ENCODE results near the gene UNC79.

UNC79 gene

GRCh38 chr14:93727917-93728650 lies 297.3 kb downstream of the UNC79 start:
- no peak for TF ChIP-seq CTCF (IDR thresholded peaks at IDR 0.05; ENCODE audit: extremely low read depth, missing control alignments)
- no peak for DNase-seq (ENCODE audit: low spot score)

GRCh38 chr14:93728651-93729016 lies 297.9 kb downstream of the UNC79 start:
- no peak for TF ChIP-seq CTCF (IDR thresholded peaks at IDR 0.05; ENCODE audit: extremely low read depth, missing control alignments)
- no peak for DNase-seq (ENCODE audit: low spot score)

GRCh38 chr14:93729993-93730392 lies 299.3 kb downstream of the UNC79 start:
- TF ChIP-seq CTCF (IDR thresholded peaks at IDR 0.05; ENCODE audit: extremely low read depth, missing control alignments): no peak
- DNase-seq (ENCODE audit: low spot score): no peak

- DNase-seq (ENCODE audit: low spot score): no peak
- TF ChIP-seq CTCF (IDR thresholded peaks at IDR 0.05; ENCODE audit: extremely low read depth, missing control alignments): no peak
Observed at GRCh38 chr14:93731753-93732152, 301.0 kb downstream of the UNC79 start.

GRCh38 chr14:93732524-93732923 lies 301.8 kb downstream of the UNC79 start:
- no peak for TF ChIP-seq CTCF (IDR thresholded peaks at IDR 0.05; ENCODE audit: extremely low read depth, missing control alignments)
- no peak for DNase-seq (ENCODE audit: low spot score)

- no peak for DNase-seq (ENCODE audit: low spot score)
- no peak for TF ChIP-seq CTCF (IDR thresholded peaks at IDR 0.05; ENCODE audit: extremely low read depth, missing control alignments)
Observed at GRCh38 chr14:93733231-93733630, 302.5 kb downstream of the UNC79 start.

- no peak for DNase-seq (ENCODE audit: low spot score)
- no peak for TF ChIP-seq CTCF (IDR thresholded peaks at IDR 0.05; ENCODE audit: extremely low read depth, missing control alignments)
Observed at GRCh38 chr14:93733631-93734030, 302.9 kb downstream of the UNC79 start.
